ENCODE data around the gene DACH1.
"Not testable (repeated sequence)": the region's sequence is repeated elsewhere in the genome, so short reads cannot be mapped to it uniquely, and the experiment has no call there.

The DACH1 gene

DNA sequence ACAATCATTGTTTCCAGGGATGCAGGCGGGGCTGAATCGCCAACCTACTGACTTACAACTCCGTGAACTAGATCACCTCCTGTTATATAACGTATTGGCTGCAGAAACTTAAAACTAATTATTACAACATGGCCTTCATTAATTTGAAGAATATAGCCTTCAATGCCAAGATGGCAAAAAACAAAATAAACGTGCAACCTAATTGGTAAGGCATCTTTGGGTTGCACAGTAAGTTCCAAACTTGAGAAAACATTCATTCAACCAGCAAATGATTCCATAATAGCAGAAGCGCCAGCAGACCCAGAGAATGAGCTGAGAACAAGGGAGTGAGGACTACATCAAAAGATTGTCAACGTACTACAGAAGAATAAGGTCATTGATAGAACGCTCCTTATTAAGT is 39.8 kb downstream of the DACH1 start:
- no peak for DNase-seq

DNA sequence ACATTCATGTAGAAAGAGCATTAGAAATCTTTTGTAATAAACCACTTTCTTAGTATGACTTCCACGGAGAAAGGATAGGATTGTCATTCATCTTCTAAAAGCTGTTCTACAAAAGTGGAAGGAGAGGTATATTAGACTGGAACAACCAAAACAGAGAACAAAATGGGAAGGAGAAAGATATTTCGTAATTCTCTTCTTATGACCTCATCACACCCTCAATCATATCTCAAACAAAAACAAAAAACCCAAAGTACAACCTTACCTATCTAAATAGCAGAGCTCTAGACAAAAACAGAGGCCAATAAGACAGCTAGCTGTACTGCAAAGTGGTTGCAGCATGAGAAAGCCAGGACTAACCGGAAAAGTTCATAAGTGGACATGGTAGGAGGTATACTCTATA is 46.3 kb downstream of the DACH1 start:
- DNase-seq: no peak

DNA sequence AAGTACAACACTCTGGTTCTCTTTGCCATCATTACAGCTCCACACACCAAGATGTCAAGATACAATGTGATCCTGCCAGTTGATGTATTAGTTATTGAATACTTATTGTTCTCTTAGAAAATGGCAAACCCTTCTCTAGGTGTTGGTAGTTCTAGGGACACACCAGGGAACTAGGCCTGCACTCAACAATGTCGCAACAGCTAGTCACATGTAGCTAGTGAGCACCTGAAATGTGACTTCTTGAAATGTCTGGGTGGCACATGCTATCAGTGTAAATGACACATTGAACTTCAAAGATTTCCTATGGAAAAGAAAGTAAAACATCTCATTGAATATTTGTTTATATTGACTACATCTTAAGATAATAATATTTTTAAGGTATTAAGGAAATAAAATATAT is 49.7 kb downstream of the DACH1 start:
- DNase-seq: no peak

DNA sequence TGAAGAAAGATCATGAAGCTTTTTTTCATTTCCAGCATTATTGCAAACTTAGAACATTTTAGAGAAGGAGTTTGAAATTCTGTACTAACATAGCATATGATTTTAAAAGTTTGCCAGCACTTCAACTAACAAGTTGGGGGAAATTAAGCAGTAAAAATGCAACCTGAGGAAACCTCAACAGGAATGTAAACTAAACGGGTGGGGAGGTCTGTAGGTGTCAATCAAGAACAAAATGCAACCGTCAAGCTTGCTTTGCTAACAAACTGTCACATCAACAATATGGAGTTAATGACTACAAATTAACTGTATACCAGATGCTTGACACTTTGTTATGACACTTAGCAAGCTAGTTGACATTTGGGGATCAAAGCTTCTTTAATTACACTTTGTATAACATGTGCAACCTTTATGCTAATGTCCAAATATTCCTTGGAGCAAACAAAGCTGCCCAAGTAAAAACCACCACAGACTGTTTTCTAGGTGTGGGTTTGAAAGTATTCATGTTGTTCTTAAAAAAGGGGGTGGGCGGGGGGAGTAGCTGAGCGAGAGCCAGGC is 52.1 kb downstream of the DACH1 start:
- DNase-seq: no peak

DNA sequence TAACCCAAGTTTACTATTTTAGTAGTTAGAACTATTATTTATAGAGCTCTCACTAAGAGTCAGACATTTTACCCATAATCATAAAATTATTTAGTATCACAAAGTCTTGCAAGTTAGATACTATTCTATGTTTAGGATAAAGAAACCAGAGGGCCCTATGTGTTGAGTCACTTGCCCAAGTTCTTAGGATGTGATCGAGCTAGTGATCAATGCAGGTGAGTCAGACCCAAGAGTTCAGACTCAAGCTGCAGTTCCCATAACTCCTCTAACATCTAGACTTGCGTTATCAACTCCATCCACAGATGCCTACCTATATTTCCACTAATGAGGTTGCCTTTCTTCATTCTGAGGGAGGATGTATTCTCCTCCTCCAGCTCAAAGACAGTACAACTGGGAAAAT is 53.8 kb downstream of the DACH1 start:
- DNase-seq: no peak

DNA sequence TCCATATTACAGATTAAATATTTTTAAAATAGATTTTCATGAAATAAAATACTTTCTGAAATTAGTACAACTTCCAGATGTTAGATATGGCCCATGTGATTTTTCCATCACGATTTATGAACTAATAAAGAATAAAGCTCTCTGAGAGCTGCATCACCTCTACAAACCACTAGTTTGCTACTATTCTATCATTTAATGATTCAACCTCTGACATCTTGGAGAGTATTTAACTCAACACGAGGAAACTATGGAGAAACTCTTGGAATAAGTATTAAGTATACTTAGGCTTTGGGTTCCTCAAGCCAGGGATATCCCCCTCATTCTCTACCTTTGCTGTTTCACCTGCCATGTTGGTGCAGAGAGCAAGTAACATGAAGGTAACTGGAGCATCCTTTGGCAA is 55.7 kb downstream of the DACH1 start:
- no peak for DNase-seq

DNA sequence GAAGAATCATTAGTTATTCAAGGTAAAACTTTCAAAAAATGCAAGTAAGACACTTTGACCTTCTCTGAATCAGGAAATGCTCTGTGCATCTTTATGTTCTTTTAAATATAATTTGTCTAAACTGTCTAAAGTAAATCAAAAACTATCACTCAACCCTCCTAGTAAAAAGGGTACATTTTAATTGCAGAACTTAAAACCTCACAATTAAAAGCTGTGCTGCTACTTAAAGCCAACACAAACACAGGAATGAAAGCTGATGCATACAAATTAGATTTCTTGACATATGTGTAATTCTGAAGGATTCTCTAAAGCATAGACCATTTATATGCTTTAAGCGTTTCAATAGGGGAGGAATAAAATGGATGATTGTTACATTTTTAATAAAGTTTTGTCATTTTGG is 58.3 kb downstream of the DACH1 start:
- DNase-seq: no peak

DNA sequence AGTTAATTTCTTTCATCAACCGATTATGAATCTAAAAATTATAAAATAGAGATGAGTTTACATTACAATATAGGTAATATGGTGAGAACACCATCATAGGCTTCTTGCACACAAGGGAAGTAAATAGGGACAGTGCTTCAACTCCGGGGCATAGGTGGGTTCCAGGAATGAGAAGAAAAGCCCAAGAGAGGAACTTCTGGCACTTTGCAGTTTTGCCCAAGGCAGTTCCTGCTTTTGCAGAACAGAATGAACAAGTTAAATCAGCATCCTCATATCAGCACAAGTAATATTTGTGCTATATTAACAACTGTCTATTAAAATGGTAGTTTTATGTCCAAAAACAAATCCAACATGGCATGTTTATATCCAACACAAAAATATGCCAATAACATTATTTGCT is 60.1 kb downstream of the DACH1 start:
- DNase-seq: no peak

DNA sequence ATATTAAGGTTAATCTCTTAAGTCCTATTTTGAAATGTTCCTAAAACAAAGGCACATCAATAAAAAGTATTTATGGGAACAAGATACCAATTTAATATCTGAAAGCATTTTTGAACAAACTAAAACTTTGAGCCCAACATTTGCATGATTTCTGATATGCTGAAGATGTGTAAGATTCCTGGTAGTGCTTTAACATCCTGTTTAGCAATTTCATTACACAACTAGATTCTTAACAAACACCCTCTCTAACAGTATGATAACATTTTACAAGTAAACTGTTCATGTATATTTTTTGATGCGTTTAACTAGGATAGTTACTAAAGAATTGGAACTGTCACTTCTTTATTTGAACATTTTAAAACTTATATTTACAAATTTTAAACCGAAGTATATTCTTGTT is 63.9 kb downstream of the DACH1 start:
- DNase-seq: no peak

DNA sequence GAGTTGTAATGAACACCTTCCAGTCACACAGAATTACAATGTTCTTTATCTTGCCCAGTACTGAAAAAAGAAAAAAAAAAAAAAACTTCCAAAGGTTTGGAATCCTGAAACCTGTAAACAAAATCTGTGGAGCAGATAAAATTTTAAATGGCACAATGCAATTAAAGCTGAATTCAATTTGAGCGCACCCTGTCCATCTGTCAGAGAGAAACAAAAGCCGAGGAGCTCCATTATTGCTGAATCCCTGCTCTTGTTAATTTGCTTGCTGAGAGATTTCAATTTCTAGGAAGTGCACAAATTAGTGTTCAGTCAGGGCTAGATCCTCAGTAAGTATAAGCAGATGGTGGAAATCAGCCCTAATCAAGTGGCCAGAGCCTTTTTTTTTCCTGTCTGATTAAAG is 65.2 kb downstream of the DACH1 start:
- DNase-seq: no peak

DNA sequence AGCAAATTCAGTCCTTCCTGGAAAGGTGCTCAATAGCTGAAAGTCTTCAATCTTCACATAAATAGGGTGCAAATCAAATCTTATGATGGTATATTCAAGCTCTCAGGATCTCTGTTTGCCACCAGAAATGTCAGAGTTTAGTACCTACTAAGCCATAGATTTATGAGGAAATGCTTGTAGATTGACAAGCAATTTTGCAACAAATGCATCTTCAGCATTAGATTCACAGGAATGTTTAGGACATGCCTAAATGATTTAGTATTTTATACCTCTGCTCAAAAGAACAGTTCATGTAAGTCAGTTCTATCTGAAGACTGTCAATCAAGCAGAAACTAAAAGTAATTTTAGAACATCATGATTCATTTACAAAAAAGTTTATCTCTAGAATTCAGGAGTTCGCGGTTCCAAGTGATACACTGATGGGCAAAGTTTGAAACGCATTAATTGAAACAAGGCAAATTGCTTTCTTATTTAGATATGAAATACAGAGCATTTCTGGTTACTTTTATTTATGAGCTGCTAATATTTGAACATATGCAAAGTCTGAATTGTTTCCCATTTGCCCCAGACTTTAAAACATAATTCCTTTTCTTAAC is 65.7 kb downstream of the DACH1 start:
- DNase-seq: no peak

DNA sequence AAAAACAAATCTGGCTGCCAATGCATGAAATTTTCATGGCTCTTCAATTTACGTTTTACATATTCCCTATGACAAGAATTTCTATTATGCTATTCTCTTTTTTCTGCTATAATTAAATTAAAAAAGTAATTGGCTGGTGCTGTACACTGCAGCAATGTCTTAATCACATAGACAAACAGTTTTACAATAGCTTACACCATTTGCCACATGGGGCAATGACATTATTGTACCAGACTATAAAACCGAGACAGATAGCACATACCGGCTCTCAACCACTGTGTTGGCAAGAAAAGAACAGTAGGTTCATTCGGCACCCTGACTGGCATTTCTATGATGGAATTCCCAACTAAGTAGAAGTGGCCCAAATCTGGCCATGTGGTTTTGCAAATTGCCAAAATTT is 67.7 kb downstream of the DACH1 start:
- DNase-seq: no peak

DNA sequence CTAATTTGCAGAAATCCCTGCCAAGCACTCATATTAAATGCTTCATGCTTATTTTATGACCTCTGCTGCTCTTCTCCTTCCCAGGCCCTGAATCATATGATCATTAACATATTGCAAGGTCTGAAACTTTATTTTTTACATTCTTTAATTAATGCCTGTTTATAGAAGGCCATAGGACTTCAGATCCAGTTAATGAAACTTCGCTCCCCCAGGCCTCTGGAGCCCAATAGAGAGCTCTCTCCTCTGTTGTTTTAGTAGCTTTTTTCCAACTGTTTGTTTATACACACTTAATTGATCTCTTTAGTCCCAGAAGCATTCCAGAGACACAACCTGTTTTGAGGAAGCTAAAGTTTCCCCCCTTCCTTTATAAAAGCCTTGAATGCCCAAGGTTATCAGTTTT is 68.3 kb downstream of the DACH1 start:
- DNase-seq: no peak

DNA sequence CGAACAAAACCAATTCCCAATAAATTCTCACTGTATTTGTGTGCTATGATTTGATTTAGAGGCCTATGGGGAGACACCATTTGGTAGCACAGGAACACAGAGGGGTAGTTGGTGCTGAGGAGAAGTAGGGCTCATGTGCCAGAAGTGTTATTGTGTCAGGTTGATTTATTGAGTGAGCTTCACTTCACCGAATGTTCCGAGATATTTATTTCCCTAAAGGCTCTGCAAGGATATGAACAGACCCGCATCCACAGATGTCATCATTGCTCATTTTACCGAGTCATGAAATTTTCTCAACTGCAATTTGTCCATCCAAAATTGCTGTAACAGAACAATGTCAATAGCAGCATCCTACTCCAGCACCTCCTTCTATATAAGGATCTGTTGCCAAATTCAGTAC is 69.5 kb downstream of the DACH1 start:
- no peak for DNase-seq

DNA sequence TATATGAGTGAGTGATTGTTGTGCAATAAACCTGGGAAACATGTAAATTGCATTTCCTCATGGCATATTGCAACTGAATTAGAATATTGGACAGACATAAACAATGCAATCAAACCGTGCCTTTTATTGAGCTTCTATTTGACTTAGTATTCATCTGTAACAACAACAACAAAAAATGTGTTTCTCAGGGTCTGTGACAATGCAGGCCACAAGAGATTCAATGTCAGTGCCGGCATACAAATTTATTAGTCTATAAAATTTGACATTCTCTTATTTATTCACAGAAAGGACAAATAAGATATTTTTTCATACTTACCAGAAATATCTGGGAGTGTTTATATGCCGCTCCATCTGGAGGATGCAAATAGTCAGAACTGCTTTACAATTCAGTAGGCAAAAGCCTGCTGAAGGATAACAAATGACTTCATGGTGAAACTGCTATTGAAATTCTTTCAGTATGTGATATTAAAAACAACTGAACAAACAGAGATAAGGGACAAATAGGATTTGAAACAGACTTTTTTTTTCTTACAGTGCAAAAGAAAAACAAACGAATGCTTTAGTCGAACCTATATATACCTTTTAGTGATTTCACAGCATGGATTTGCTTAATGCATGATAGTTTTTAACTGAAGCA is 77.2 kb downstream of the DACH1 start:
- DNase-seq: no peak

DNA sequence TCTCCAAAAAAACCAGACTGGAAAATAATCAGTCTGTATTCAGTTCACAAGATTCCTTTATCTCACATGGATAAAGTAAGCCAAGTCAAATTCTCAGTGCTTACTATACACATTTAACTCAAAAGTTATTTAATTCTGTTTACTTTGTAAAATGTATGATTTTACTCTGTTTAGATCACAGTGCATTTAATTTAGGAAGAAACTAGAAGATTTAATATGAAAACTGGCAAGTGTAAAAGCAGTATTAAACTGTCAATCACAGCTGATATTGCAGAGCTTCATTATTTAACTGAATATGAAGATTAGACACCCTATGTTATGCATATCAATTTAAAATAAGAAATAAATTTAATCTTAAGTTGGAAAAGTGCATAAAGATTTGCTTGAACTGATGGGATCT is 78.0 kb downstream of the DACH1 start:
- DNase-seq: no peak

DNA sequence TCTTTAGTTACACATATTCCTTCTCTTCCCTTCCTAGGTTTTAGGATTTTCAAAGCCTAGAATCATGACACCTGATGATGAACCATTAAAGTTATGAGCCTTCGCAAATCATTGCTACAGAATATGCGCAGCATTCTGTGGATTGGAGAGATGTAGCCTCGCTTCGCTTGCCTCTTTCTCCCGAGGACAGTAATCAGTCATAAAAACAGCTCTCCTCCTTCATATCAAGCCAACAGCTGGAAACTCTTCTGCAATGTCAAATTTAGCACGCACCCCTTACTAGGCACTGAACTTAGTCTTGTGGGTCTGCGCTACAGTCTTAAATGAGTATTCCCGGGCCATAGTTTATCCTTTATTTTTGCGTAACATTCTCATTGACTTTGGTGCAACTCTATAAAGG is 79.6 kb downstream of the DACH1 start:
- DNase-seq: no peak

DNA sequence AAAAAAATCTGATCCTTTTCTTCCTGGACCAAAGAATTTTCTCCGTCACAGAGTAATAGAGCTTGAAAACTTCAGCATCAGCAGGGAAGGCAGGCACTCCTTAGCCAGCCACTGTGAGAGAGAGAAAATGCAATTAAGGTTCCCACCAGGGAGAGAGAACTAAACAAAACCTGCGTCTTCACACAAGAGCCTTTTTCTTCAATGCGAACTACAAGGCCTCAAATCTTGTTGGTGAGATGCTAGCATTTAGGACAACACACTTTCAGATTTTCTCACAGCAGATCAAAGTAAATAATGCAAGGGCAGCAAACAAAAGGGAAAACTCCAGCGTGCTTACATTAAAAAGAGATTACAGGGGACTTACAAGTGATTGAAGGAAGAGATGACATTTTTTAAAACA is 80.1 kb downstream of the DACH1 start:
- no peak for DNase-seq

DNA sequence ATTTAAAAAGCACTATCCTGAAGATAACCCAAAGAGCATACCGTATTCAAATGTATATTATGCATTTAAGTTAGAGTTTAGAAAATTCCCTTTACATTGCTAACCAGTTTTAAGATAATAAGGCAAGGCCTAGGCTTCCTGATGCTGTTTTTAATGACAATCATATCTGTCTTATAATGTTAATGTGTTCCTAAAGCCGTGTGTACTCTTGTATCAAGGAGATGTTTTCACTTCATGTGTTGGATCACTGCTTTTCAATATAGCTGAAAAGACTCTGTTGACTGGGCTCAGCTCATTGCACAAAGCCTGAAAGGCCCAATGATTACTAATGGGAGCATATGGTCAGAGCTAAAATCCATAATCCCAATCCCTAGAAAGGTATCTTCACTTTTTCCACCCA is 81.6 kb downstream of the DACH1 start:
- DNase-seq: no peak

DNA sequence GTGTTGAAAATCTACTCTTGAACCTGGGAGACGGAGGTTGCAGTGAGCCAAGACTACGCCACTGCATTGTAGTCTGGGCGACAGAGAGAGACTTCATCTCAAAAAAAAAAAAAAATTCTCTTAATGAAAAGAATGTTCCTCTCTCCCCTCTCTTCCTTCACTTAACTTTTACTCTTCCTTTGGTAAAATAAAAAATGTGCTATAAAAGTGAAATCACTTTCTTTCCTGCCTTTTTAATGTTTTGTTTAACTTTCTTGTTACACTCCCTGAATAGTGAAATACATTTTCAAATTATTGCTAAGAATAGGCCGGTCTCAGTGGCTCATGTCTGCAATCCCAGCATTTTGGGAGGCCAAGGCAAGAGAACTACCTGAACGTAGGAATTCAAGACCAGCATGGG is 86.5 kb downstream of the DACH1 start:
- DNase-seq: no peak

DNA sequence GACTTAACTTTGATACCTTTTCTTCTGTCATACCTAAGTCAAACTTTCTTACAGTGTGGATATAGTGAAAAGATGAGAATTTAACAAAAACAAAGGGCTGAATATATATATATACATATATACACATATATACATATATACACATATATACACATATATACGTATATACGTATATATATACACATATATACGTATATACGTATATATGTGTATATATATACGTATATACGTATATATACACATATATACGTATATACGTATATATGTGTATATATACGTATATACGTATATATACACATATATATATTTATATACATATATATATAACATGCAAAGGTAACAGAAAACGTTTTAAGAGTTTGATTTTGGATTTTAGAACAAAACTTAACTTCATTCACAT is 88.0 kb downstream of the DACH1 start:
- not testable (repeated sequence) for DNase-seq

DNA sequence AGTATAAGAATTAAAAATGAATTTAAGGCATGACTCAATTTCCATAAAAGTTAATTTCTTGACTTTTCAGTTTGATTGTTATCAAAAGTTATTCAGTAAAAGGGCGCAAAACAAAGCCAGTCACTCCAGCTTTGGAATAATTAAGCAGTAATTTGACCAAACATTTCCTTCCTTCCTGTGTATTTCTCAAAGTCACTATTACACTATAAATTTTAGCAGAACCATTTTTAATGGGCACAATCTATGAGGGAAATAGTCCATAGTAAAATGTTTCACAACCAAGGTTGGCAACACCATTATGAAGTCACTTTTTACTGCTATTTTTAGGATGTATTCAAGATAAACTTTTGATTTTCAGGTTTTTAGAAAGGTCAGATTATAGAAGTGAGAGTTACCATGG is 91.0 kb downstream of the DACH1 start:
- DNase-seq: no peak

DNA sequence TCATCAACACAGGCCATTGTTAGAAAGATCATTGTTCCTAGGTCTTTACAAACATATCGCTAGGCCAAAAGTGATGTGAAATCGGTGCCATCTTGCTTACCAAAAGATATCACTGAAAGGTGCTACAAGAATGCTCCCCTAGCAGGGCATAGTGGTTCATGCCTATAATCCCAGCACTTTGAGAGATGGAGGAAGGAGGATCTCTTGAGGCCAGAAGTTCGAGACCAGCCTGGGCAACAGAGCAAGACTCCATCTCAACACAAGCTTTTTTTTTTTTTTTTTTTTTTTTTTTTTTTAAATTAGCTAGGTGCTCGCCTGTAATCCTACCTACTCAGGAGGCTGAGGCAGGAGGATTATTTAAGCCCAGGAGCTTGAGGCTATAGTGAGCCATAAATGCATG is 92.1 kb downstream of the DACH1 start:
- DNase-seq: no peak

DNA sequence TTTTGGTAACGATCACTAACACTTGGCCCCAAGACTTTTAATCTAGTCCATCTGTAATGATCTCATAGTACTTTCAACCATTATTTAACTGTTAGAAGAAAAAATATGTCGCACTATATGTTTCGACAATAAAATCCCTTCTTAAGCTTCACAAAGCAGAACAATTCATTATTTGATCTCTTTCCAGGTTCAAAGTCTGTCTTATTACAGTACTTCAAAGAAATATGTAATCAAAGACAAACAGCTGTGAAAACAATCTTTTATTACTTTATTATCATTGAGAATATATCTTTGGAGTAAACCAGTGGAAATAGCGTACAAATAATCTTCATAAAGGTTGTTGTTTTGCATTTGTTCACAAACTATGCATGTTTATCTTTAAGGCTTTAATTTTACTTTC is 93.5 kb downstream of the DACH1 start:
- no peak for DNase-seq

DNA sequence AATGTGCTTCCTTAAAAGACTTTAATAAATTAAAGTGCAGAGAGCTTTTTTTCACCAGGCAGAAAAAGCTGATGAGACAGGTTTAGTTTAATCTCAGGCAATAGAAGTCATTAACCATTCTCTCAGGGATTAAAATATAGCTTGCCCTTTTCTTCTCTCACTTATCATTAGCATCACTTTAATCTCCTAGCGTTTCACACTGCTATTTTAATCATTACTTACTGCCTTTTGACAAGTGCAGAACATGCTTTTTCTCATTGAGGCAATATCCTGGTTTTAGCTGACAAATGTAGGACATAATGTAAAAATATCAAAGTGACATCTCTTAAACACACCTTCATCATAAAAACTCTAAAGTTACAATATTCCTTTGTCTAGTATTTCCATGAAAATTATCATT is 94.6 kb downstream of the DACH1 start:
- no peak for DNase-seq

All from HCEC 1CT (cell line).